Measurements from ENCODE around the gene ZNF638.

Gene ZNF638

GRCh38 chr2:71482055-71482454 lies 150.5 kb downstream of the ZNF638 start:
- H4K20me1 ChIP-seq (ENCODE audit: insufficient read depth, low read length, poor library complexity, severe bottlenecking): no peaks in the 10 kb centered on the region
- no peaks in the 10 kb centered on the region for H3K9me3 ChIP-seq (ENCODE audit: insufficient read depth, low read depth, low read length)
- no peaks in the 10 kb centered on the region for H3K79me2 ChIP-seq (ENCODE audit: insufficient read depth, low read length)
- no peaks in the 10 kb centered on the region for H3K27me3 ChIP-seq (ENCODE audit: insufficient read depth, low read length, poor library complexity, severe bottlenecking)
- TF ChIP-seq CTCF (conservative IDR thresholded peaks at IDR 0.05; ENCODE audit: low read length): 0 out of 2 replicates have a peak, but pooled peaks have one; percentile 16
- no peak for TF ChIP-seq EZH2phosphoT487 (IDR thresholded peaks at IDR 0.05; ENCODE audit: borderline replicate concordance)
- H3K4me3 ChIP-seq (ENCODE audit: low read length, poor library complexity, severe bottlenecking): no peak overlapping the region
- H3K9ac ChIP-seq (ENCODE audit: low read depth, low read length, poor library complexity, severe bottlenecking): no peak overlapping the region
- no peaks in the 10 kb centered on the region for H3F3A ChIP-seq (ENCODE audit: low read depth)
- H3K4me1 ChIP-seq (ENCODE audit: insufficient read depth, low read length, poor library complexity, severe bottlenecking): no peaks in the 10 kb centered on the region
- H2AFZ ChIP-seq (ENCODE audit: low read length): no peak overlapping the region
- no peaks in the 10 kb centered on the region for H3K36me3 ChIP-seq (ENCODE audit: insufficient read depth, low read length)
- H3K9me2 ChIP-seq (replicated peaks; ENCODE audit: low read depth, low read length): no peaks in the 10 kb centered on the region
- H3K4me2 ChIP-seq (ENCODE audit: low read depth, low read length, poor library complexity, severe bottlenecking): no peak overlapping the region

- TF ChIP-seq CTCF (conservative IDR thresholded peaks at IDR 0.05; ENCODE audit: low read length): no peak
- no peak for TF ChIP-seq EZH2phosphoT487 (IDR thresholded peaks at IDR 0.05; ENCODE audit: borderline replicate concordance)
- Histone ChIP-seq H3K36me3 (ENCODE audit: insufficient read depth, low read length) (no peaks in the 10 kb centered on the region), H3K9ac (ENCODE audit: low read depth, low read length, poor library complexity, severe bottlenecking) (no peak overlapping the region)
These were observed 151.7 kb downstream of the ZNF638 start for GRCh38 chr2:71483246-71483645.

GRCh38 chr2:71484354-71484753 lies 152.8 kb downstream of the ZNF638 start:
- TF ChIP-seq CTCF (conservative IDR thresholded peaks at IDR 0.05; ENCODE audit: low read length) (no peak), EZH2phosphoT487 (IDR thresholded peaks at IDR 0.05; ENCODE audit: borderline replicate concordance) (no peak)
- Histone ChIP-seq H2AFZ (ENCODE audit: low read length) (no peak overlapping the region), H3K4me1 (ENCODE audit: insufficient read depth, low read length, poor library complexity, severe bottlenecking) (no peaks in the 10 kb centered on the region), H3K9me2 (replicated peaks; ENCODE audit: low read depth, low read length) (no peaks in the 10 kb centered on the region), H4K20me1 (ENCODE audit: insufficient read depth, low read length, poor library complexity, severe bottlenecking) (no peaks in the 10 kb centered on the region), H3K27me3 (ENCODE audit: insufficient read depth, low read length, poor library complexity, severe bottlenecking) (no peaks in the 10 kb centered on the region), H3K9me3 (ENCODE audit: insufficient read depth, low read depth, low read length) (no peaks in the 10 kb centered on the region), H3K79me2 (ENCODE audit: insufficient read depth, low read length) (no peaks in the 10 kb centered on the region), H3F3A (ENCODE audit: low read depth) (no peaks in the 10 kb centered on the region), H3K4me2 (ENCODE audit: low read depth, low read length, poor library complexity, severe bottlenecking) (no peak overlapping the region), H3K36me3 (ENCODE audit: insufficient read depth, low read length) (no peaks in the 10 kb centered on the region), H3K4me3 (ENCODE audit: low read length, poor library complexity, severe bottlenecking) (no peak overlapping the region), H3K9ac (ENCODE audit: low read depth, low read length, poor library complexity, severe bottlenecking) (no peak overlapping the region)

More at GRCh38 chr2:71483246-71483645, 151.7 kb downstream of the ZNF638 start:
- Histone ChIP-seq H3K9me3 (ENCODE audit: insufficient read depth, low read depth, low read length) (no peaks in the 10 kb centered on the region), H3K4me1 (ENCODE audit: insufficient read depth, low read length, poor library complexity, severe bottlenecking) (no peaks in the 10 kb centered on the region), H3K9me2 (replicated peaks; ENCODE audit: low read depth, low read length) (no peaks in the 10 kb centered on the region), H3F3A (ENCODE audit: low read depth) (no peaks in the 10 kb centered on the region), H3K79me2 (ENCODE audit: insufficient read depth, low read length) (no peaks in the 10 kb centered on the region), H3K4me2 (ENCODE audit: low read depth, low read length, poor library complexity, severe bottlenecking) (no peak overlapping the region), H3K27me3 (ENCODE audit: insufficient read depth, low read length, poor library complexity, severe bottlenecking) (no peaks in the 10 kb centered on the region), H4K20me1 (ENCODE audit: insufficient read depth, low read length, poor library complexity, severe bottlenecking) (no peaks in the 10 kb centered on the region), H3K4me3 (ENCODE audit: low read length, poor library complexity, severe bottlenecking) (no peak overlapping the region), H2AFZ (ENCODE audit: low read length) (no peak overlapping the region)

Measured in Loucy (cell line).